Putamen (tissue), 1 donor: ENCODE results near the gene TCP11.

Experiments
- DNase-seq: peaks from one replicate; pipeline ENCODE4 v3.0.0-alpha.2; 2016; ENCODE audit warnings: low spot score

Gene TCP11

DNA sequence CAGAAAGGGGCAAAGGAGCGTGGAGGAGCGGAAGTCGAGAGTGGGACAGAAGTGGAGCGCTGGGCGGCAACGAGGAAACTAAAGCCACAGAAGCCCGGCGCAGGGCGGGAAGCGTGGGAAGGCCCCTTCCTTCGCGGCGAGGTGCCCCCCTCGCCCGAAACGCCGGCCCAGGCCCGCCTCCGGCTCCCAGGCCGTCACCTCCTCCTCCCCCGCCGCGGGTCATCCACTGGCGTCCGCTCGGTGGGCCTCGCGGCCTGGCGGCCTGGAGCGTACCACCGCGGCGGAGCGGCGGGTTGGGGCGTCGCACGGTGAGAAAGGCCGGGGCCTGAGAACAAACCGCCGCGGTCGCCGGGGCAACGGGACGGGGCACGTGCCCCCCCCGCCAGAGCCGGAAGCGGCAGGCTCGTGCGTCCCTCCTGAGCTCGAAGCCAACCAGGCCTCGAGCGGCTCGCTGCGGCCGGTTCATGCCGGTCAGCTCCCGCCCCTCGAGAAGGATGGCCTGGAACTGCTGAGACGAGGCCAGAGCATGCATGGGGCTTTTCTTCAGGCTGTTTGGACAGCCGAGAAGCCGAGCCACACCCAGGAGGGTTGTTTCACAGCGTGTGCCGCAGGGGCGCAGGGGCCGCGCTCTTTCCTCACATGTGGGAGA, at the start of gene TCP11:
Gene TCP11 (minus strand): TSS at position 333 of the 649 bp plus-strand sequence. CDS start 469 bp downstream, outside the sequence.
- no peak for DNase-seq

DNA sequence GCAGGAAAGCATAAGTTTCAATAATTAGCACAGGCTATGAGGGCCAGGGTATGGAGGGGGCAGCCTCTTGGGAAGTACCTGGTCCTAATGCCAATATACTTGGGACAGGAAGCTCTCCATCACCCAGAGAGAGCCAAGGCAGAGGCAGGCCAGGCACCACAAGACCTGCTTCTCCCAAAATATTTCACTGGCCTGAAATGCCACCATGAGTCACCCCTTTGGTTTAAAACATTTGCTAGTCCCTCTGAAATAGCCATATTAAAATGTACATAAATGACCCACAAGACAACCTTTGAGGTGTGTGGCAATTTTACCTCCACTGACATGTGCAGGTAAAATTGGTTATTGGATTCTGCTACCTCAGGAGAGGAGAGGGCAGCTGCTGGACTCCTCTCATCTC, 49.2 kb upstream of the TCP11 start:
- no peak for DNase-seq

DNA sequence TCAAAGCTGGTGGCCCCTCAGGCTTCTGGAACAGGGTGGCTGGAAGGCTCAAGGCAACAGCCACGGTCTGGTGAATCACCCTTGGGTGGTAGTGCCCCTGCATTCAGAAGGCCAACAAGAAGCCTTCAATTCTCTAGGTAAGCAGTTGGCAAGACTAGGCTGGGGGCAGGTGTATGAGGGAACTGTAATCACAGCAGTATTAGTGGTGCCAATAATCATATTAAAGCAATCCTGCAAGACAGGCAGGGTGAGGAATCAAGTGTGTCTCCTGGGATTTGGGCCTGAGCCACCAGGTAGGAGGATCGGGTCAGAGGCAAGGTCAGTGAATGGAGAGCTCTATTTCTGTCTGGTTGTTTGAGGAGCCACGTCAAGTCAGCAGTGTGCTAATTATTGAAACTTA, 47.7 kb upstream of the TCP11 start:
- no peak for DNase-seq

DNA sequence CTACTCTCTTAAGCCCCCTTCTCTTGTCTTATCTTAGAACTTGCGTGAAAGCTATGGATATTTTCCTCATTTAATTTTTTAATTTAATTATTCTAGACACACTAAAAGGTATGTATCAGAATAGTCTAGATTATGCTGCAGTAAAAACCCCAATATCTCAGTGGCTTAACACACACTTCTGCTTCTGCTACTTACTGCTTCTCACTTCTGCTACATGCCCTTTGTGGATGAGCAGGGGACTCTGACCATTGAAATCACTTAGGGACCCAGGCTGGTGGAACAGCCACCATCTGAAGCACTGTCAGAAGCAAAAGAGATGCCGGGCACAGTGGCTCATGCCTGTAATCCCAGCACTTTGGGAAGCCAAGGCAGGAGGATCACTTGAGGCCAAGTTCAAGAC, 45.4 kb upstream of the TCP11 start:
- no peak for DNase-seq

DNA sequence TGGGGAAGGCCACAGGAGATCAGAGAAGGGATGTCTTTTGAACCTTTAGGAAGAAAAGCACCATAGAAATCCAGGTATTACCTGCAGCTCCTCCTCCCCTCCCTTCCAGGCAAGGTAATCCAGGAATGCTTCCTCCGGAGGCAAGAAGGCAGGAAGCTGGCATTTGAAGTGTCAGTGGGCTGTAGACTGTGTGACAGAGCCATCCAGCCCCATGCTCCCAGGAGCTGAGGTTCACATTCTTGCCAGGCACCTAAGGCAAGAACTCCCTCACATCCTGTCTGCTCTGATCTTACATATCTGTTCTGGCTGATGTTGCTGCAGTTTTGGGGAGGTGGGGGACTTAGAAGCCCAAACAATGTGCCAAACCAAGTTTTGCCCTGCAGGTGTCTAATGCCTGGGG, 44.8 kb upstream of the TCP11 start:
- DNase-seq = no peak

DNA sequence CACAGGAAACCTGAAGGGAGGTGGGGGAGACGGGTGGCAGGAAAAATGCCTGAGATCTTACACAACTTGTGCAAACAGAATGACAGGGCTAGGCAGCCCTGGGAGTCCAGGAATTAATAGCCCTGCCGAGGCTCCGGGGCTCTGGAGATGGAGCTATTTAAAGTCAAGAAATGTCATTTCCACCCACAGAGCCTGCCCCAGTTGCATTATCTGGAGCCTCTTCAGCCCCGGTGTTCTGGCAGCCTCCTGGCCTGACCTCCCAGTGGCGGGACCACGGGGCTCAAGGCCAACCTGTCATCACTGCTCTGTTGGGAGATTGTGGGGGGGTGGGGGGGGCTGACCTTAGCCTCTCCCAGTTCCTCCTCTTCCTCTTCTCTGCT, 44.2 kb upstream of the TCP11 start:
- DNase-seq = no peak

DNA sequence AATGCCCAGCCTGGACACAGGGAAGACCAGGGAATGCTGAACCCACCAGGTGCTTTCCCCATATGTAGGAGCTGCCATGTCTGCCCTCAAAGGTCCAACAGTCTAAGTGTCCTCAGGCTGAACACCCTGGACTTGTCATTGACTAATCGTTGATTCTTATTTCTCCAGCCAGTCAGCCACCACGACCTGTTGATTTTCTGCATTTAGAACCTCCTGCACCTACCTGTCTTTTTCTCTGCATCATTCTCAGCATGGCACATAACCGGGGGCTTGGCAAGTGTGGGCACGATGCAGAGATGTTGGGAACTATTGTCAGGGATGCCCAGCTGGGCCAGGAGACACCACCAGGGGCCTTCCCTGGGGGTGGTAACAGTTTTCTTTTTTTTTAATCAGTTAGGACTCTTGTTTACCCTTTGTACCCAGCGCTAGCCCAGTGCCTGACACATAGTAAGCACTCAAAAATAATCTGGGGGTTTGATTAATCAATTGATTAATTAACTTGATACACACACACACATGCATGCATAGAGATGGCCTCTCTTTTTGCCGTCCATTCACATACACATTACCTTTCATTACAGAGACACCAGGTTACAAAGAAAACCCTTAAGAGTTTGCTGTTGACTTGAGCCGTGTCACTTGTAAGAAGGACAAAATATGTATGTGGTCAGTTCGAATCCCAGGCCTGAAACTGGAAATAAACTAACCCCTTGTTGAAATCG, 43.6 kb upstream of the TCP11 start:
- DNase-seq = no peak

DNA sequence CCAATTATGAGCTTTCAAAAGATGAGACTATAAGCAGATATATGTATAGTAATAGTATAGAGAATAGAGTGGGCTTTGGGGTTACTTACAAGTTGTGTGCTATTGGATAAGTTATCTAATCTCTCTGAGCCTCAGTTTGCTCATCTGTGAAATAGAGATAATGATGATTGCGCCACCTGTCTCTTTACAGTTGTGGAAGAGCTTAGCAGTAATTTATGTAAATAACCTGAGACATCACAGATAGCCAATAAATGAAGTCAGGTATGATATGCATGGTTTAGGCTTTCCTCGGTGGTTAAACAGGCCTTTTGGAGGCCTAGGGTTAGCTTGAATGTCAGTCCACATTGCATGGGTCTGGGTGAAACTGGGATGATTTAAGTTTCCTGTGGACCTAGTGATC, 42.8 kb upstream of the TCP11 start:
- DNase-seq = no peak

DNA sequence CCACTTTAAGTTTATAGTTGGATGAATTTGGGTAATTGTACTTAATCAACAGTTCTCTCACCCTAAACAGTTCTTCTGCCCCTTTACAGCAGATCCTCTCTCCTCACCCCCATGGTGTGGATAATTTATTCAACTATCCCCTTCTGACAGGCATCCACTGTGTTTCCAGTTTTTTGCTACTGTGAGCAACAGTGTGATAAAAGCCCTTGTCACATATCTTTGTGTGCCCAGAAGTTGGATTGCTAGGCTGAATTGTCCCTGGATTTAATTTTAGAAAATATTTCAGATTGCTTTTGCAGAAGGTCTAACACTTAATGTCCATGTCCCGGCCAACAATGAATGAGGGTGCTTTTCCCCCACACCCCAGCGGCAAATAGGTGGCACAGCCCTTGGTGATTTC, 42.1 kb upstream of the TCP11 start:
- no peak for DNase-seq

DNA sequence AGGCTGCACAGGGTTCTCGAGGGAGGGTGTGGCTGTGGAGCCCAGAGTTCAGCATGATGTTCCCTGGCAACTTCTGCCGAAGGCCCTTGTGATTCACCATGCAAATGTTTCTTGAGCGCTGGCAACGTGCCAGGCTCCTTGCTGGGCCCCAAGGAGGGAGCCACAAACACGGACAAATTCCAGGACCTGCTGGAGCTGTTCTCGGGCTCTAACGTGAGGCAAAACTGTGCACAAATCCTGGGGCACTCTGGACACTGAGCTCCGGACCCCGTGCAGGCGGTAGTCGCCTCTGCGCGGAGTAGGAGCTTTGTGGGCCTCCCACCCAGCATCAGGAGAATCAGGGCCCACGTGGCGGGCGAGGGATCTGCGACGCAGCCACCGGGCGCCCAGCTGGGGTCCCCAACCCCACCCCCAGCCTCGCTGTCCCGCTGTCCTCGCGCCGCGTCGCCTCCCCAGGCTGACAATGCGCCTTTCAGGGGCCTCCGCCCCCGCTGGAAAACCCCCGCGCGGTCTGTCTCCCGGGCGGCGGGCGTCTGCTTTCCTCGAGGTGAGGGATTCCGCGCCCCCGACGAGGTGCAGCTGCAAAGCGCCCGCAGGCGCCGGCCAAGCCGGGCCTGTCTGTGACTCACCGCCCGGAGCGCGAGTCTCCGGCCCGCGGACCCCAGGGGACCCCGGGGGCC, 40.9 kb upstream of the TCP11 start:
- DNase-seq = no peak

DNA sequence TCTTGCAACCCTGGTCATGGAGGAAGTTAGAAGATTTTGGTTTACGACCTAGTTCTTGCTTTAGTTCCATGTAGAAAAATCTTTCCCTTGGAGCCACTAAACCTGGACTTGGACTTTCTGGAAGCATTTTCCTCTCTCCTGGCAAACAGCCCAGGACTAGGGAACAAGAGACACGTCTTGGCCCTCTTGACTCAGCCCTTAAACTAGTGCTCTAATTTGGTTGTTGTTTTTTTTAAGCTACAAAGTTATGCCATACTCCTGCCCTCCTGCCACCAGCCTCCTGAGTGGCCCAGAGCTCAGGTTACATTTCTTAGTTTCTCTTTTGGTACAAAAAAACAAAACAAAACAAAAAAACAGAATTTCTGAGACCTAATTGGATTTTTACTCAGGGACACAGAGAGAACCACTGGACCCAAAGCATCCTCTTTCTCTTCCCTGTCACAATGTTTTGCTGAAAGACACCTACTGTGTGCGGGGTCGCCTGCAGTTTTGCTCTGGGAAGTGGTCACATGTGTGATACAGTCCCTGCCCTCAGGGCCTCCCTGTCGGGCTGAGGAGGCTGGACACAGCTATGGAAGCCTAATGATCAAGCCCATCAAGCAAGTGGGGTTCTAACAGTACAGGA, 40.3 kb upstream of the TCP11 start:
- no peak for DNase-seq

DNA sequence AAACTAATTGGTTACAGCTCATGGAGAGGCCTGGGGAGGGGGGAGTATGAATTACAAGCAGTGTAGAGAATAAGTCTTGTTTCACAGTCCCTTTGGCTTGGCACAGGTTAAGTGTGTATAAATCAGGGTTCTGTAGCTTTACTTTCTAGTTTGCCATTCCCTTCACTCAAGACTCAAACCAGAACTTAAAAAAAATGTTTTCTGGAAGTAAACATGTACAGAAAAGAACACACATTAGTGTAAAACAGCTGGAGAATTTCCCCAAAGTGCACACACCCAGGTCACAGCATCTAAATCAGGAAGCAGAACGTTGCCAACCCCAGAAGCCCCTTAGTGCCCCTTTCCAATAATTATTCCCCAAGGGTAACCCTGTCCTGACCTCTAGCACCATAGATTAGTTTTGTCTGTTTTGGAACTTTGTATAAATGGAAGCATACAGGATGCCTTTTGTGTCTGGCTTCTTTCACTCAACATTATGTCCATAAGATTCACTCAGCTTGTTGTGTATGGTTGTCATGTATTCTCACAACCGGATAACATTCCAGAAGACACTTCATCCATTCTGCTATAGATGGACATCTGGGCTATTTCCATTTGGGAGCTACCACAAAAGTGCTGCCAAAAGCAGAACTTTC, 38.9 kb upstream of the TCP11 start:
- DNase-seq = no peak

DNA sequence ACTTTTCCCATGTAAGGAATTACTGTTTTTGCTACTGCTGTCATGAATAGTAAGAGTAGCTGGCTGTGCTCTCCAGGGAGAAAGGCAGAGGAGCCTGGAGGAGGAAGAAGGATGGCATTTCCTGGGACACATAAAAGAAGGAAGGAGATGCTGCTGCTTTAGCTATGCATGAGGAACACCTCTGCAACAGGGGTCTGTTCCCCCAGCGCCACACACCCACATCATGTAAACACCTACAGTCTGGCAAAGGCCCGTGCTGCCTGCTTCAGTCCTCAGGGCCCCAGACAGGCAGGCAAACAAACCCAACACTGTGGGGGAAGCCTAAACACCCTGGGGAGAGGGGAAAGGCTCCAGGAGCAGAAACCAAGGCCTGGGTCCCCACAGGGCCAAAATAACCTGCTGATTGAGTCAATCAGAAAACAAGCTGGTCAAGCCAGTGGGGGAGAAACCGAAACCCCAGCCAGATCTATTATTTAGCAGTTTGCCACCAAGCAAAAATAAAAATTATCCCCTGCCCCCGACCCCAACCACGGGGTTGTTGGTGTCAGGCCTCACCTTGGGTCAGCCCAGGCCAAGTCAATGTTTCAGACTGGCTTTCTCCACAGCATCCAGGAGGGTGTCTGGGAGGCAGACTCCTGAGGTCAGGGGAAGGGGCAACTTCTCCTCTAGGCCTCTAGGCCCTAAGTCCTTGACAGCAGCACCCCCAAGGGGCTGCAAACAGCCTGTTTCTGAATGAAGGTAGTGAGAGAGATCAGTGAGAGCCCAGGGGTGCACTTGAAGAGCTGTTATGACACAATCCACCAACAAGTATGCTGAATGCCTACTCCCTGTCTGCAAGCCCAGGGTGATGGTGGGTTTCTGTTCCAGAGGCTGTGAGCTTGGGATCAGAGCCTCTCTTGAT, 38.0 kb upstream of the TCP11 start:
- no peak for DNase-seq

DNA sequence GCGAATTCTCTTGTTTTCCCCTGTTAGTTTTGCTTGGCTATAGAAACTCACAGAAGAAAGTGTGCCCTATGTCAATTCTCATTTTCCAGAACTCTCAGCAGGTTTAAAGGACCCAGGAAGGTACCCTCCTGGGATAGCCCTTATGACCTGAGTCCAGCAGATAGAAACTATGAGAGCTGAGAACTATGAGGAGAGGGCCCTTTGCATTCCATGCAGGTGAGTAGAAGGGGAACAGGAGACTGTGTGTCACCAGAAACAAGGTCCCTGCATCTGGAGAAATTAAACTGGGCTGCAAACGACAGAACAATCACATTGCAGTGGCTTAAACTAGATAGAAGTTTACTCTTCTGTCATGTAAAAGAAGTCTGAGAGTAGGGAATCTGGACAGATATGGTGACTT, 36.9 kb upstream of the TCP11 start:
- no peak for DNase-seq

DNA sequence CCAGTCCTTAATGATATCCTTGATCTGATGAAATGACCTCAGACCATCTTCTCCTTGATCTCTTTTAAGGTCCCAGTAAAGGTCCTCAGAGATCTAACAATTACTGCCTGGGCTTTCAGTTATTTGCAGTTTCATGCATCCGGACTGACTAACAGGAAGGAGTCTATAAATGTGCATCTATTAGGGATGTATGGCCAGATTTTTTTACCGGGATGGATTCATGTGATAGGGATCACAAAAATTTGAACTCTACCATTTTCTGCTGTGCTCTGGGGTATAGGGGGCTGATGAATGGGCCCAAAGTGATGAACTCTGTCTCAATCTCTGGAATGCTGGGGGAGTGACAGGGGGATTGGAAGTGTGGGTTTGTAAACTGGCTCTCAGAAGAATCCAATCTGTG, 36.5 kb upstream of the TCP11 start:
- no peak for DNase-seq

DNA sequence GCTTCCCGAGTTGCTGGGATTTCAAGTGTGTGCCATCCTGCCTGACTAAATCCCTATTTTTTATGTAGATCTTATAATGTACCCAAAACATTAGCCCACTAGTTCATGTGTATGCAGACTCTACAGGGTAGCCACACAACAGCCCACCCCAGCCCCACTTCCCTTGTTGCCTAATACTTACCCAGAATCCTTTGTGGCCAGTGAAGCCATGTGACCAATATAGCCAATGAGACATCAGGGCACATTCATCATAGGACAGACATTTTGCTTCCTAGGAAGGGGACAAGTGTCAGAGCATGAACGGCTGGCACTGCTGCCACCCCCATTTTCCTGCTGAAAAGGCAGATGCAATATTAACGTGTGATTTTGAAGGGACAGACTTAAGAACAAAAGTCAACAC, 36.0 kb upstream of the TCP11 start:
- DNase-seq = no peak

DNA sequence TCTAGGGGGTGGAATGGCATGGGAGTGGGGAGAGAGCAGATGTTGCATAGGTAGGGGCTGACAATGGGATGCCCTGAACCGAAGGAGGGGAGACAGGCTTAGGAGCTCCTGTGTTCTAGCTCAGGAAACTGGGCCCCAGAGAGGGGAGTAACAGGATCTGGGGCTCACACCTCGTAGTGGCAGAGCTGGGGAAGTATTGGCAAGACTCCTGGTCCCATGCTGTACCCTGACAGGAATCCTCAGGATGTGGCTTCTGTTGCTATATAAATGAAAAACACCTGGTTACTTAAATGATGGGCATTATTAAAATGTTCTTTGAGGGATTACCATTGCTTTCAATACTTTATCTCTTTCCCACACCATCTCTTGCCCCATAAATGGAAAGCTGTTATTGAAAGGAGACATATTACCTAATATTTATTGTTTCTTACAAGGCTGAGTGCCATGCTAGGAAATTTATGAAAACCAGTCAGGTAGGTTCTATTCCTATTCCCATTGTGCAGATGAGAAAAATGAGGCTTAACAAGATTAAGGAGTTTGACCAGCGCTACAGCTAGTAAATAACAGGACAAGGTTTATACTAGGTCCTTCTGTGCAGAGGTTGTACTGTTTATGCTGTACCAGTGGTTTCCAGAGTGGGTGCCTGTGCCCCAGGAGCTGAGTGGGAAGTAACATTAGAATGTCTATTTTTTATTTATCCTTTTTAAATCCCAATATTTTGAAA, 35.3 kb upstream of the TCP11 start:
- no peak for DNase-seq

DNA sequence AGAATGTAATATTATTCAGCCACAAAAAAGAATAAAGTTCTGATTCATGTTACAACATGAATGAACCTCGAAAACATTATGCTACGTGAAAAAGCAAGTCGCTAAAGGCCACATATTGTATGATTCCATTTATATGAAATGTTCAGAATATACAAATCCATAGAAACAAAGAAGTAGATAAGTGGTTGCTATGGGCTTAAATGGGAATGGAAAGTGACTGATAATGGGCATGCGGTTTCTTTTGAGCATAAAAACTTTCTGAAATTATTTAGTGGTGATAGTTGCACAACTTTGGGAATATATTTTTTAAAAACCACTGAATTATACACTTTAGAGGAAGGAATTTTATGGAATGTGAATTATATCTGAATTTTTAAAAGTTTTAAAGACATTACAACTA, 33.4 kb upstream of the TCP11 start:
- DNase-seq = no peak

DNA sequence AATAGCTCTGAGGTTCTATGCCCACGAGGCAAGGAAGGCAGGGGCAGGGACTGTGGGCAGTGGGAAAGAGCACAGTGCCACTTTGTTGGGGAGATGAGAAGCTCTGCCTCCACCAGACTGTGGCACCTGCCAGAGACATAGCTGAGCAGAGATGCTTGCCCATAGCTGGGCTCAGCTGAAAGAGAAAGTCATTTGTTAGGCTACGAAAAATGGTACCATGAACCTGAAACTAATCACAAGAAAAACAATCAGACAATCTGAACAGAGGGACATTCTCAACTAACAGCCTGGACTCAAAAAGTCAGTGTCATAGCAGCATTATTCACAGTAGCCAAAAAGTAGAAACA, 32.9 kb upstream of the TCP11 start:
- DNase-seq = no peak

DNA sequence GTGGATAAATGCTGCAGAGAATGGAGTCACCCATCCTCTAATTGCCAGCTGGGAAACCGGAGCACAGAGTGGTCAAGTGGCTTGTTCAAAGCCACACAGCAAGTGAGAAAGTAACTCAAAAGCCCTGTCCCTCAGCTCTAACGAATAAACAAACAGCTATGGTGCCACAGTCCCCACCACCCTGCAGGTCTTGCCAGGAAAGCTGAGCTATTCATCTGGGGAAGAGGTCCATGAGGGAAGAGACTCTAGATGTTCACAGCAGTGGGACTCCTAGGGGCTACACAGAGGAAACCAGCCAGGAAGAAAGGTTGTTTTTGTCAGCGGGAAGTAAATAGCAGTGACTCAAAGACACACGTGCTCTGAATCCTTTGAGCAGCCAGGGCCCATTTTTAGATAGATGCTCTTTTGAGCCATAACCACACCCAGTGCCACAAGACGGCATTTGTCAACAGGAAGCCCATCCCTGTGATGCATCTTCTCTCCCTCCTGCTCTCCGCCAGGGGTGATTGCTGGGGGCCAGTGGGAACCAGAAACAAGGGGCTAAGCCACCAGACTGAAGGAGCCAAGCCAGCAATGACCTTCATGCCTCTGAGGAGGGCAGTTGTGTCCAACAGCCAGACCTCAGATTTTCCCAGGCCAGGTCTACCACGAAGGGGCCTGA, 32.4 kb upstream of the TCP11 start:
- no peak for DNase-seq
